IMR-90 (cell line): ENCODE results near the gene KRT72. TPM values are rescaled to one million over a fixed set of nuclear protein-coding genes. Genes with fewer than 3 reads are reported as not detected.

Source experiments
- ATAC-seq: fragments of 200-7000 bp; cut with Tn5 transposase; 2 replicates; pipeline ENCODE4 v1.9.1; 2020; ENCODE audit warnings: low read depth, mild to moderate bottlenecking, moderate library complexity
- BruUV-seq: library from RNA; stranded (reverse); fragments of 400-500 nt; replicated peaks from 2 replicates; lab custom pipeline; 2021; lab: Mats Ljungman, UMichigan
- CTCF ChIA-PET: fragments of 300-600 bp; formaldehyde crosslinking; extraction: SDS; loops from one replicate; lab custom pipeline; 2021; ENCODE audit warnings: antibody characterized with exemption; lab: Yijun Ruan, JAX
- POLR2A ChIA-PET: fragments of 300-600 bp; sonication (Branson Sonifier 250); formaldehyde crosslinking; loops from one replicate; lab custom pipeline; 2022; ENCODE audit warnings: antibody characterized with exemption; ENCODE audit not compliant: unreplicated experiment; lab: Charles Lee
- DNase-seq: peaks from one replicate; pipeline ENCODE4 v3.0.0; 2013
- H2AFZ ChIP-seq: replicated peaks from 2 replicates; pipeline ENCODE3; 2013; ENCODE audit warnings: low read length, mild to moderate bottlenecking; ENCODE audit not compliant: poor library complexity
- H2AK5ac ChIP-seq: 2 replicates; pipeline ENCODE4 v1.6.1; 2013; ENCODE audit warnings: low read depth, low read length, inconsistent platforms
- H2AK9ac ChIP-seq: replicated peaks from 2 replicates; pipeline ENCODE3; 2013; ENCODE audit warnings: mild to moderate bottlenecking, low read depth, low read length, moderate library complexity; ENCODE audit not compliant: poor library complexity
- H2BK120ac ChIP-seq: 2 replicates; pipeline ENCODE4 v1.6.1; 2013; ENCODE audit warnings: low read depth, low read length, inconsistent platforms
- H2BK15ac ChIP-seq: 3 replicates; pipeline ENCODE4 v1.6.1; 2013; ENCODE audit warnings: low read depth, low read length, inconsistent platforms
- H2BK20ac ChIP-seq: 2 replicates; pipeline ENCODE4 v1.6.1; 2013; ENCODE audit warnings: low read depth, mild to moderate bottlenecking, inconsistent platforms, low read length, moderate library complexity
- H2BK5ac ChIP-seq: 2 replicates; pipeline ENCODE4 v1.6.1; 2013; ENCODE audit warnings: mild to moderate bottlenecking, low read depth, low read length, inconsistent platforms; ENCODE audit not compliant: poor library complexity, severe bottlenecking
- H3K14ac ChIP-seq: replicated peaks from 2 replicates; pipeline ENCODE4 v1.6.1; 2013; ENCODE audit warnings: low read depth, low read length, inconsistent platforms
- H3K18ac ChIP-seq: 2 replicates; pipeline ENCODE4 v1.6.1; 2013; ENCODE audit warnings: low read depth, low read length, control low read depth
- H3K23ac ChIP-seq: 2 replicates; pipeline ENCODE4 v1.6.1; 2013; ENCODE audit warnings: low read depth, low read length, inconsistent platforms
- H3K27ac ChIP-seq: 2 replicates; pipeline ENCODE4 v1.5.1; 2013; ENCODE audit warnings: mild to moderate bottlenecking, control low read depth, low read length; ENCODE audit not compliant: insufficient read depth
- H3K27me3 ChIP-seq: 2 replicates; pipeline ENCODE4 v1.6.1; 2013; ENCODE audit warnings: low read length; ENCODE audit not compliant: control insufficient read depth, insufficient read depth
- H3K36me3 ChIP-seq: 2 replicates; pipeline ENCODE4 v1.6.1; 2013; ENCODE audit warnings: low read length, mixed read lengths; ENCODE audit not compliant: control insufficient read depth, insufficient read depth
- H3K4ac ChIP-seq: 2 replicates; pipeline ENCODE4 v1.6.1; 2013; ENCODE audit warnings: low read depth, low read length, inconsistent platforms
- H3K4me1 ChIP-seq: 2 replicates; pipeline ENCODE4 v1.6.1; 2013; ENCODE audit warnings: low read length, mixed read lengths; ENCODE audit not compliant: control insufficient read depth, insufficient read depth
- H3K4me2 ChIP-seq: 2 replicates; pipeline ENCODE4 v1.6.1; 2013; ENCODE audit warnings: low read depth, mild to moderate bottlenecking, control low read depth, low read length, moderate library complexity
- H3K4me3 ChIP-seq: 2 replicates; pipeline ENCODE4 v1.5.1; 2013; ENCODE audit warnings: low read depth, mild to moderate bottlenecking, control low read depth, low read length, moderate library complexity; ENCODE audit not compliant: insufficient read depth
- H3K56ac ChIP-seq: 2 replicates; pipeline ENCODE4 v1.6.1; 2013; ENCODE audit warnings: low read length, inconsistent platforms; ENCODE audit not compliant: insufficient read depth; ENCODE audit errors: extremely low read depth
- H3K79me1 ChIP-seq, 2 experiments: 2 replicates each; pipeline ENCODE4 v1.6.1; 2013; ENCODE audit warnings: low read length in 2 of 2, inconsistent platforms in 1 of 2, low read depth in 1 of 2
- H3K9ac ChIP-seq: 2 replicates; pipeline ENCODE4 v1.6.1; 2013; ENCODE audit warnings: low read depth, low read length, control low read depth
- H3K9me1 ChIP-seq: 2 replicates; pipeline ENCODE4 v1.6.1; 2013; ENCODE audit warnings: low read length, inconsistent platforms; ENCODE audit not compliant: insufficient read depth
- H3K9me3 ChIP-seq: 2 replicates; pipeline ENCODE4 v1.6.1; 2013; ENCODE audit warnings: low read length; ENCODE audit not compliant: control insufficient read depth, insufficient read depth
- H4K20me1 ChIP-seq: 2 replicates; pipeline ENCODE4 v1.6.1; 2013; ENCODE audit warnings: low read length, inconsistent platforms; ENCODE audit not compliant: insufficient read depth
- H4K5ac ChIP-seq: 2 replicates; pipeline ENCODE4 v1.6.1; 2013; ENCODE audit warnings: mild to moderate bottlenecking, low read depth, low read length, control low read depth
- H4K8ac ChIP-seq, 2 experiments: 2 replicates each; pipeline ENCODE4 v1.6.1; 2013; ENCODE audit warnings: low read depth in 2 of 2, low read length in 2 of 2, control low read depth in 1 of 2, inconsistent platforms in 1 of 2
- H4K91ac ChIP-seq: 2 replicates; pipeline ENCODE4 v1.6.1; 2013; ENCODE audit warnings: low read depth, low read length, inconsistent platforms; ENCODE audit not compliant: insufficient read depth
- BHLHE40 ChIP-seq: fragments of 150-350 bp; IDR thresholded peaks from 2 replicates; pipeline ENCODE4 v1.6.1; 2016; ENCODE audit warnings: mild to moderate bottlenecking, low read depth, low read length
- CEBPB ChIP-seq: IDR thresholded peaks from 2 replicates; pipeline ENCODE4 v1.6.1; 2012; ENCODE audit warnings: low read depth, low read length, improper control_type of control experiment
- CHD1 ChIP-seq: IDR thresholded peaks from 2 replicates; pipeline ENCODE4 v1.6.1; 2012; ENCODE audit warnings: low read depth, low read length, improper control_type of control experiment
- CTCF ChIP-seq: conservative IDR thresholded peaks from 2 replicates; pipeline ENCODE4 v1.5.1; 2012; ENCODE audit warnings: mild to moderate bottlenecking, low read depth, low read length, improper control_type of control experiment
- ELK1 ChIP-seq: fragments of 150-350 bp; IDR thresholded peaks from 2 replicates; pipeline ENCODE4 v1.6.1; 2016; ENCODE audit warnings: low read depth, mild to moderate bottlenecking, low read length, moderate library complexity, borderline replicate concordance
- FOS ChIP-seq: fragments of 150-350 bp; IDR thresholded peaks from 2 replicates; pipeline ENCODE4 v1.6.1; 2016; ENCODE audit warnings: low read depth, low read length
- MAFK ChIP-seq: IDR thresholded peaks from 2 replicates; pipeline ENCODE4 v1.6.1; 2012; ENCODE audit warnings: low read depth, low read length, improper control_type of control experiment
- MAZ ChIP-seq: IDR thresholded peaks from 2 replicates; pipeline ENCODE4 v1.6.1; 2012; ENCODE audit warnings: low read depth, mild to moderate bottlenecking, low read length, improper control_type of control experiment, moderate library complexity, borderline replicate concordance
- MXI1 ChIP-seq: IDR thresholded peaks from 2 replicates; pipeline ENCODE4 v1.6.1; 2012; ENCODE audit warnings: low read depth, mild to moderate bottlenecking, low read length, moderate library complexity, borderline replicate concordance
- NFE2L2 ChIP-seq: fragments of 150-350 bp; IDR thresholded peaks from 2 replicates; pipeline ENCODE4 v1.6.1; 2016; ENCODE audit warnings: low read depth, mild to moderate bottlenecking, low read length
- POLR2A ChIP-seq: IDR thresholded peaks from 2 replicates; pipeline ENCODE4 v1.6.1; 2012; ENCODE audit warnings: mild to moderate bottlenecking, low read depth, low read length
- RAD21 ChIP-seq: IDR thresholded peaks from 2 replicates; pipeline ENCODE4 v1.6.1; 2012; ENCODE audit warnings: low read length, improper control_type of control experiment
- RCOR1 ChIP-seq: IDR thresholded peaks from 2 replicates; pipeline ENCODE4 v1.6.1; 2012; ENCODE audit warnings: mild to moderate bottlenecking, low read length, improper control_type of control experiment; ENCODE audit not compliant: insufficient replicate concordance
- RFX5 ChIP-seq: IDR thresholded peaks from 2 replicates; pipeline ENCODE4 v1.8.0; 2012; ENCODE audit warnings: low read depth, mild to moderate bottlenecking, low read length, moderate library complexity
- SMC3 ChIP-seq: fragments of 150-350 bp; IDR thresholded peaks from 2 replicates; pipeline ENCODE4 v1.6.1; 2016; ENCODE audit warnings: low read depth, mild to moderate bottlenecking, antibody characterized with exemption, low read length, moderate library complexity
- USF2 ChIP-seq: fragments of 150-350 bp; IDR thresholded peaks from 2 replicates; pipeline ENCODE4 v1.6.1; 2017; ENCODE audit warnings: mild to moderate bottlenecking, antibody characterized with exemption, low read length, low read depth
- WGBS, 2 experiments: methylation state at CpG; one replicate each; pipeline versions ENCODE4 v1.1.5 to v1.1.7; 2013; ENCODE audit warnings: missing lambda C conversion rate in 2 of 2; ENCODE audit not compliant: insufficient read length in 1 of 2; ENCODE audit errors: extremely low coverage in 2 of 2; 5-methylcytosine and 5-hydroxymethylcytosine counted together
- dilution Hi-C: fragments of 300-500 bp; cut with HindIII; formaldehyde crosslinking; loops from one replicate; pipeline ENCODE4 v1.14.3; 2018; ENCODE audit warnings: low sequenced_read_pairs; ENCODE audit not compliant: unreplicated experiment
- in situ Hi-C: fragments of 300-500 bp; cut with MboI; formaldehyde crosslinking; loops from 3 replicates; pipeline ENCODE4 v1.14.3; 2019; ENCODE audit warnings: low sequenced_read_pairs, inconsistent platforms, mixed read lengths
- intact Hi-C: fragments of 100-400 bp; cut with micrococcal nuclease; formaldehyde crosslinking; loops from 2 replicates; pipeline ENCODE4 v1.10.0; 2022
- polyA plus RNA-seq, 3 experiments: library from polyadenylated mRNA; depleted of rRNA; stranded (reverse); fragments of >200 nt; gene quantifications; 2 replicates each; pipeline ENCODE4 v1.2.3, GENCODE V29; 2012; ENCODE audit warnings: low replicate concordance in 1 of 3
- total RNA-seq: library from RNA; depleted of rRNA; stranded (reverse); fragments of >200 nt; gene quantifications from 2 replicates; pipeline ENCODE4 v1.2.3, GENCODE V29; 2012

KRT72 gene
- total and polyA plus RNA-seq, 2 of the 4 experiments (the other 2 are of a cell fraction): not detected

- Histone ChIP-seq H2BK20ac (no peak overlapping the region), H2AK9ac (no peak overlapping the region), H3K9me3 (no peaks in the 10 kb centered on the region), H4K5ac (no peak overlapping the region), H2BK15ac (no peak overlapping the region), H3K27ac (no peak overlapping the region), H2AFZ (no peak overlapping the region), H3K79me1 (no peaks in the 10 kb centered on the region), H3K14ac (no peak overlapping the region), H4K8ac (no peak overlapping the region), H3K56ac (no peak overlapping the region), H2BK5ac (no peak overlapping the region), H4K20me1 (no peaks in the 10 kb centered on the region), H3K23ac (no peak overlapping the region), H3K18ac (no peak overlapping the region), H3K4ac (no peak overlapping the region), H3K9me1 (no peaks in the 10 kb centered on the region), H2AK5ac (no peak overlapping the region), H3K4me3 (no peak overlapping the region), H2BK120ac (no peak overlapping the region), H3K4me1 (no peaks in the 10 kb centered on the region), H4K91ac (no peak overlapping the region), H3K36me3 (no peaks in the 10 kb centered on the region), H3K27me3 (peaks cover 32% of the 10 kb centered on the region), H3K4me2 (no peak overlapping the region), H3K9ac (no peak overlapping the region)
- ATAC-seq: no peak
- in situ Hi-C loops: no loop called here
- no TSS peak for BruUV-seq
- CTCF ChIA-PET: no interaction called here
- intact Hi-C loops: no loop called here
- no peak for DNase-seq
- dilution Hi-C loops: no loop called here
- no CpG with 5 or more reads among the region's 1 CpG for WGBS, 2 experiments
- TF ChIP-seq CEBPB (no peak), MAFK (no peak), RCOR1 (no peak), FOS (no peak), MXI1 (no peak), POLR2A (no peak), BHLHE40 (no peak), CTCF (no peak), MAZ (no peak), RFX5 (no peak), SMC3 (no peak), CHD1 (no peak), ELK1 (no peak), USF2 (no peak), RAD21 (no peak), NFE2L2 (no peak)
- POLR2A ChIA-PET: no interaction called here
Measured at GRCh38 chr12:52564582-52564981, 36.7 kb downstream of the KRT72 start.
